Erythroblast (primary cell): ENCODE data around the gene TBC1D1.

Source experiments
- GATA1 ChIP-seq: IDR thresholded peaks from 2 replicates; pipeline ENCODE4 v1.6.1; 2011; ENCODE audit warnings: low read depth, mild to moderate bottlenecking, control low read depth, low read length, moderate library complexity
- POLR2A ChIP-seq: IDR thresholded peaks from 2 replicates; pipeline ENCODE4 v1.6.1; 2011; ENCODE audit warnings: mild to moderate bottlenecking, low read length

DNA sequence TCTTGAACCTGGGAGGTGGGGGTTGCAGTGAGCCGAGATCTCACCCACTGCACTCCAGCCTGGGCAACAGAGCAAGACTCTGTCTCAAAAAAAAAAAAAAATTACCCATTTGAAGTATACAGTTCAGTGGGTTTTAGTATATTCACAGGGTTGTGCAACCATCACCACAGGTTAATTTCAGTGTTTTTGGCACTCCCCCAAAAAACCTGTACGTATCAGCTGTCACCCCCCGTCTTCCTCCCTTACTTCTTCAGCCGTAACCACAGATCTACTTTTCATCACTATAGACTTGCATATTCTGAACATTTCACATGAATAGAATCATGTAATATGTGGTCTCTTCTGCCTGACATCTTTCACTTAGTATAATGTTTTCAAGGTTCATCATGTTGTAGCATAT lies 57.7 kb downstream of the TBC1D1 start:
- no peak for TF ChIP-seq POLR2A
- no peak for TF ChIP-seq GATA1
